ENCODE measurements around the gene SLC22A15.
A peak's percentile ranks its signal among the peaks of the same experiment; 100 is the strongest.
"Not testable (repeated sequence)": the region's sequence is repeated elsewhere in the genome, so short reads cannot be mapped to it uniquely, and the experiment has no call there.

The SLC22A15 gene

GRCh38 chr1:115982400-115982799 is 6.1 kb downstream of the SLC22A15 start:
- DNase-seq: no peak

- DNase-seq: no peak
Measured at GRCh38 chr1:115983584-115983983, 7.3 kb downstream of the SLC22A15 start.

GRCh38 chr1:115987623-115988022 is 11.3 kb downstream of the SLC22A15 start:
- DNase-seq: no peak

GRCh38 chr1:115988953-115989352 is 12.6 kb downstream of the SLC22A15 start:
- no peak for DNase-seq

- DNase-seq: no peak
Measured at GRCh38 chr1:115989699-115990098, 13.4 kb downstream of the SLC22A15 start.

GRCh38 chr1:115991909-115992308 is 15.6 kb downstream of the SLC22A15 start:
- DNase-seq: no peak

- DNase-seq: not testable (repeated sequence)
Measured at GRCh38 chr1:115997921-115998320, 21.6 kb downstream of the SLC22A15 start.

GRCh38 chr1:116001739-116002487 is 25.6 kb downstream of the SLC22A15 start:
- no peak for DNase-seq

- DNase-seq: no peak
Measured at GRCh38 chr1:116002781-116003420, 26.6 kb downstream of the SLC22A15 start.

- no peak for DNase-seq
Measured at GRCh38 chr1:116003823-116004222, 27.5 kb downstream of the SLC22A15 start.

GRCh38 chr1:116006486-116006964 is 30.2 kb downstream of the SLC22A15 start:
- DNase-seq: no peak

- DNase-seq: no peak
Measured at GRCh38 chr1:116008656-116009390, 32.5 kb downstream of the SLC22A15 start.

- DNase-seq: no peak
Measured at GRCh38 chr1:116012716-116013115, 36.4 kb downstream of the SLC22A15 start.

GRCh38 chr1:116015679-116016078 is 39.4 kb downstream of the SLC22A15 start:
- no peak for DNase-seq

GRCh38 chr1:116018007-116018406 is 41.7 kb downstream of the SLC22A15 start:
- no peak for DNase-seq

GRCh38 chr1:116019653-116020253 is 43.4 kb downstream of the SLC22A15 start:
- no peak for DNase-seq

GRCh38 chr1:116020668-116021272 is 44.5 kb downstream of the SLC22A15 start:
- DNase-seq: peak; percentile 49

GRCh38 chr1:116024626-116025025 is 48.3 kb downstream of the SLC22A15 start:
- no peak for DNase-seq

GRCh38 chr1:116026631-116027030 is 50.3 kb downstream of the SLC22A15 start:
- DNase-seq: no peak

GRCh38 chr1:116031302-116031835 is 55.1 kb downstream of the SLC22A15 start:
- no peak for DNase-seq

GRCh38 chr1:116033322-116033721 is 57.0 kb downstream of the SLC22A15 start:
- no peak for DNase-seq

GRCh38 chr1:116036255-116036654 is 59.9 kb downstream of the SLC22A15 start:
- no peak for DNase-seq

GRCh38 chr1:116038679-116039078 is 62.4 kb downstream of the SLC22A15 start:
- no peak for DNase-seq

All from stimulated activated CD4-positive, alpha-beta T cell treated with anti-CD3 and anti-CD28 coated beads, Interleukin-4, amount 100 ng/mL, for 1 hour (primary cell).